Omental fat pad (tissue), 4 donors: ENCODE measurements around the gene JADE1. TPM values are rescaled to one million over a fixed set of nuclear protein-coding genes. Genes with fewer than 3 reads are reported as not detected.

Experiments
- ATAC-seq: fragments of 150-250 bp; one replicate; pipeline ENCODE4 v1.9.1; 2016; ENCODE audit warnings: mild to moderate bottlenecking, moderate library complexity; ENCODE audit not compliant: low FRiP score
- DNase-seq: peaks from one replicate; pipeline ENCODE4 v3.0.0-alpha.2; 2019; ENCODE audit warnings: low spot score
- CTCF ChIP-seq, 3 donors: fragments of 450-650 bp; IDR thresholded peaks; one replicate each; pipeline ENCODE4 v1.5.1; 2016 to 2017; ENCODE audit warnings: antibody characterized with exemption in 3 of 3, mild to moderate bottlenecking in 3 of 3, moderate library complexity in 2 of 3
- total RNA-seq, 4 donors: library from RNA; depleted of rRNA; stranded (reverse); fragments of >200 nt; gene quantifications; one replicate each; pipeline ENCODE4 v1.1.0, GENCODE V29; 2016

The JADE1 gene
- total RNA-seq, 4 donors from 2014 or later = 37.2 to 57.4 (median 45.5) TPM

GRCh38 chr4:128916832-128917231 lies 107.3 kb downstream of the JADE1 start:
- ATAC-seq (no peak), DNase-seq (no peak)
- no peak for TF ChIP-seq CTCF (IDR thresholded peaks at IDR 0.05)

DNA sequence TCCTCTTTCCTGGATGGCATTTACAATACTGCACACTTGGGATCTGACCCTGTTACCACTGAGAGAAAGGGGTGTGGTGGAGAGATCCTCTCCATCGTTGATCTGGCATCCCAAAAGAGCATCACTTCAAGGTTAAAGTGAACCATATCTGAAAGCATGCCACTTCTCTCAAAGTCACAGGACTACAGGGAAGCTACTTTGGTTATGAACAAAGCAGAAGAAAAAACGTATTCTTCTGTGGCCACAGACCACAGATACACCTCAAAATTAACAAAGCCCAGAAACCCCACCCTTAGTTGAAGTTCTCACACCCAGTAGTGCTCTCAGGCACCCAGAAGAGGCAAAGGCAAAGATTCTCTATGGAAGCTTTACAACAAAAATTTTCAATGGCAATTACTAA lies 108.3 kb downstream of the JADE1 start:
- no peak for ATAC-seq
- DNase-seq = no peak
- TF ChIP-seq CTCF (IDR thresholded peaks at IDR 0.05) = no peak

DNA sequence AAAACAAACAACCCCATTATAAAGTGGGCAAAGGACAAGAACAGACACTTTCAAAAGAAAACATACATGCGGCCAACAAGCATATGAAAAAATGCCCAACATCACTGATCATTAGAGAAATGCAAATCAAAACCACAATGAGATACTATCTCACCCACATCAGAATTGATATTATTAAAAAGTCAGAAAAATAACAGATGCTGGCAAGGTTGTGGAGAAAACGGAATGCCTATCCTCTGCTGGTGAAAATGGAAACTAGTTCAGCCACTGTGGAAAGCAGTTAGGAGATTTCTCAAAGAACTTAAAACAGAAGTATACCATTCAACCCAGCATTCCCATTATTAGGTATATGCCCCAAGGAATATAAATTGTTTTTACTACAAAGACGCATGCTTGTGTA lies 112.5 kb downstream of the JADE1 start:
- TF ChIP-seq CTCF (IDR thresholded peaks at IDR 0.05) = no peak
- no peak for DNase-seq
- no peak for ATAC-seq
